Ureter (tissue), 1 donor: ENCODE data around the gene ADCK2. TPM values are rescaled to one million over a fixed set of nuclear protein-coding genes. Genes with fewer than 3 reads are reported as not detected.
"Not testable (repeated sequence)": the region's sequence is repeated elsewhere in the genome, so short reads cannot be mapped to it uniquely, and the experiment has no call there.

Experiments
- DNase-seq: peaks from one replicate; pipeline ENCODE4 v3.0.0-alpha.2; 2020; ENCODE audit warnings: low spot score
- total RNA-seq: library from RNA; stranded (reverse); gene quantifications from one replicate; pipeline ENCODE4 v1.2.4, GENCODE V29; 2023
- donor health status: DM: yes; HTN: yes; CAD: no.

The ADCK2 gene
- total RNA-seq, 1 donor from 2014 or later, result 28.9 TPM

DNA sequence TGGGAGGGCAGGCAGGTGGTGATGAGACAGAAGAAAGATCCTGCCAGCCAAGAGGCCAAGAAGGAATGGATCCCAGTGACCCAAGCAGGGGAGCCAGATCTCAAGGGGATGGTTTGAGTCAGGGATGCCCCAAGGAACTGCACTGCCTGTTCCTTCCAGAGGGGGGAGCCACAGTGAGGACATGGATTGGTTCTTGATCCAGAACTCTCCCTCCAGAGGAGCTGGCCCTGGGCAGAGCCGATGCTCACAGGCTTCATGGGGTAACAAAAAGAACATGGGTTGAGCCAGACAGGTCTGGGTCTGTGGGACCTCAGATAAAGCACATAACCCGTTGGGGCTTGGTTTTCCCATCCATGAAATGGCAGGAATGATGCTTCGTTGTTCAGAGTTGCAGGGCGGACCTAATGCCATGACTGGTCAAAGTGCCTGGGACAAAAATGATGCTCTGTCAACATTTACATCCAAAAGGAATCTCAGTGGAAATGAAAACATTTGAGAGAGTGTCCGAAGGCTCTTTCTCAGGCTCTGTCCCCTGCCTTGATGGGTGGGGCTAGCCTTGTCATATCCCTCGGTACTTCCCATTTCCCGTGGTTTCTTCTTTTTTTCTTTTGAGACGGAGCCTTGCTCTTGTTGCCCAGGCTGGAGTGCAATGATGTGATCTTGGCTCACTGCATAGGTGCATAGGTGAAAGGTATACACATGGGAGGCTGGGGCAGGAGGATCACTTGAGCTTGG lies 27.4 kb upstream of the ADCK2 start:
- DNase-seq, result no peak

DNA sequence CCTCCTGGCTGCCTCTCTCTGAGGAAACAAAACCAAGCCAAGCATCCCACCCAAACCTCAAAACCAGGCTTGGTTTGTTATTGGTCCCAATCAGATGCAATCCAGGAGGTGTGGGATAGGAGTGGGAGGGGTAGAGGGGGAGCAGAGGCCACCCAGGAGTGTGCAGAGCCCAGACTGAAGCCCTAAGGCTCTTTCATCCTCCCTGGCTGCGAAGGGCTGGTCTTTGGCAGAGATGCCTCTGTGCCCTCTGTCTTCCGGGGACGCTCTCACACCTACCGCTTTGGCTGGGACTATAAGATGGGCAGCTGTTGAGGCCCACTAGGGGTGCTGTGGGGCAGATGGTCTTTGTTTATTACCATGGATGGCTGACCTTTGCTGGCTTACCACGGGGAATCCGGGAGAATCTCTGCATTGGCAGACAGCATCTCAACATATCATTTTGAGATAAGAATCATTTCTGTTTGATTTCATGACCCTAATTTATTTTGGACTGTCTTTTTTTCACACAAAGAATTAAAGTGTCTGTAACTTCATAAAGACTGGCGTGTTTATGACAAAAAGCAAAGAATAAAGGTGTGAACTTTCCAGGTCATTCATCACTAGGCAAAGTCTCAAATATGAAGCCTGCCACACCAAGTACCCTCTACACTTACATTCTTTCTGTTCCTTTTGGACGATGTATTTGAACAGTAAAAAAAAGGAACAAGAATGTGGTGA lies 25.7 kb upstream of the ADCK2 start:
- no peak for DNase-seq

DNA sequence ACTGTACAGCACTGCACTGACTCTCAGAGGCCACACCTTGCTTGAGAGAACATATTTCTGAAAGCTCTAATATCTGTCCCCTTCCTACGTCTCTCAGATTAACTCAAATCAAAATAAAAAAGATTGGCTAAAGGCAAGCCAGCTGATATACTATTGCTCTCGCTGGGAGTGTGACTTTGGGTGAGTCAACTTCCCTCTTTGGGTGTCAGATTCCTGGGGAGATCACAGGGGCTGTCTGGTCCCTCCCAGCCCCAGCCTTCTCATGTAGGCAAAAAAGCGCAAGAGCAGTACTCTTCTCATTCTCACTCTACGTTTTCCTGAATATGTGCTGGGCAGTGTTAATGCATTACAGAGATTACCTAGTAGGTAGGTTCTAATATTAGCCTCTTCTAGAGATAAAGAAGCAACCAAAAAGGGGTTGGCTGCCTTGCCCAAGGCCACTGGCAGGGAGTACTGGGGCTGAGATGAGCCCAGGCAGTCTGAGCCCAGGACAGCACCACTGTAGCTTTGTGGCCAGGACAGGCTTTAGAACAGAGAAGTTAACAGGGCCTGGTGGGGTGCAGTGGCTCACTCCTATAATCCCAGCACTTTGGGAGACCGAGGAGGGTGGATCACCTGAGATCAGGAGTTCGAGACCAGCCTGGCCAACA lies 23.1 kb upstream of the ADCK2 start:
- DNase-seq, result no peak

DNA sequence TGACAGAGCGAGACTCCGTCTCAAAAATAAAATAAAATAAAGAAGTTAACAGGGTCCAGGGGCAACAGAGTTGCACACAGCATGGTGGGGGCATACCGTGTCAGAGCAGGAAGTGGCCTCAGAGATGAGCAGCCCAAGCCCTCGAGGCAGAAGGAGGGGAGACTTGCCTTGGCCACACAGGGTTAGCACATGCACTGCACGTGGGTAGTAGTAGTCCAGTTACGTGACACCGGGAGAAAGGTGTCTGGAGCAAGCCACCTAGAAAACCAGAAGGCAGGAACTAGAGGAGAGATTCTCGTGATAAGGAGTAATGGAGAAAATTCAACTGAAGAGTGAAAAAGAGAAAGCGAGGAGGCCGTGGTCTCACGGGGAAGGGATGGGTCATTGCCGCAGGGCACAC lies 22.4 kb upstream of the ADCK2 start:
- DNase-seq, result no peak

DNA sequence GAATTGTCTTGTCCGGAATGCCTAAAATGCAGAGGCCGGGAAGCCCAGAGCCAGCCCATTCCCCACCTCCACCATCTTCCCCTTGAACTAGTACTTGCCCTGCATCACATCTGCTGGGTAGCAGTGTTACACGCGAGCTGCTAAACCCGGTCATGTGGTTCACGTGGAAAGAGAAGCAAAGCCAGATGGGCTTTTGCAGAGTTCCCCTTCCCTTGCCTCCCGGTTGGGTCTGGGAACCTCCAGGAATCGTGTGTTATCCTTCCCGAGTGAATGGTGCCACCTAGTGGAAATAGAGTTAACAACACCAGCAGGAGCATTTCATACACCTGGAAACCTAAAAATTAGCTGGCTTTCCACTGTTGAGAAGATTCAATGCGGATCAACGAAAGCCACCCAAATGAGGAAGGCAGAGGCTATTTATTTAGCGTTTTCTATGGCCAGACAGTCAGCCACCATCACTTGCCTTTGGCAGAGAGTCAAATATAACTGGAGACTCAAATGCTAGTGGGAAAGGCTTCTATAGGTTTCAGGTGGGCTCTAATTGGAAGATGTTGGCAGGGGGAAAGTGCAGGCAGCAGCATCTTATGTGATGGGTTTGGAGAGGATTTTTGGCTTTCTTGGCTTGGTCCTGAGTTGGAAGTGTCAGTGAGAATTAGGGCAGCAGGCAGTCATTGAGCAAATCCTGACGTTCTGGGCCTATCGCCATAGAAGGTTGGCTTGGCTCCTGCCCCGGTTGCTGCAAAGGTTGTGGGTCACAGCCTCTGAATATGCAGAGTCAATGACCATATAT lies 19.2 kb upstream of the ADCK2 start:
- DNase-seq, result peak; percentile 75

DNA sequence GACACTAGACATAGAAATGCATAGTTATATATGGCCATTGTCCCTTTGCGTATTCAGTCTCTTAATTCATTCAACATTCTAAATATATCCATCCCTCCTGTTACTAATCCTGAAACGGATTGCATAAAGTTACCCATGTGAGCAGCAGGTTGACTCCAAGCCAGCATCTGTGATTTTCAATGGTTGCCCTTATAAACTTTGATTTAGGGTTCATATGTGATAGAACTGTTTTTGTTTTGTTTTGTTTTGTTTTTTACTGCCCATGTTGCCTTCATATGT lies 18.7 kb upstream of the ADCK2 start:
- DNase-seq, result no peak

DNA sequence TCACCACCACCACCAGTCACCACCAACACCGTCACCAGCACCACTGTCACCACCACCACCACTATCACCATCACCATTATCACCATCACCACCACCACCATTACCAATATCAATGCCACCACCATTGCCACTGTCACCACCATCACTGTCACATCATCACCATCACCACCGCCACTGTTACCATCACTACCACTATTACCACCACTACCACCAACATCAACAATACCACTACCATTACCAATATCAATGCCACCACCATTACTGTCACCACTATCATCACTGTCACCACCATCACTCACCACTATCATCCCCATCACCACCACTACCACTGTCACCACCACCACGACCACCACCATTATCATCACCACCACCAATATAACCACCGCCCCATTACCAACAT lies 18.1 kb upstream of the ADCK2 start:
- no peak for DNase-seq

DNA sequence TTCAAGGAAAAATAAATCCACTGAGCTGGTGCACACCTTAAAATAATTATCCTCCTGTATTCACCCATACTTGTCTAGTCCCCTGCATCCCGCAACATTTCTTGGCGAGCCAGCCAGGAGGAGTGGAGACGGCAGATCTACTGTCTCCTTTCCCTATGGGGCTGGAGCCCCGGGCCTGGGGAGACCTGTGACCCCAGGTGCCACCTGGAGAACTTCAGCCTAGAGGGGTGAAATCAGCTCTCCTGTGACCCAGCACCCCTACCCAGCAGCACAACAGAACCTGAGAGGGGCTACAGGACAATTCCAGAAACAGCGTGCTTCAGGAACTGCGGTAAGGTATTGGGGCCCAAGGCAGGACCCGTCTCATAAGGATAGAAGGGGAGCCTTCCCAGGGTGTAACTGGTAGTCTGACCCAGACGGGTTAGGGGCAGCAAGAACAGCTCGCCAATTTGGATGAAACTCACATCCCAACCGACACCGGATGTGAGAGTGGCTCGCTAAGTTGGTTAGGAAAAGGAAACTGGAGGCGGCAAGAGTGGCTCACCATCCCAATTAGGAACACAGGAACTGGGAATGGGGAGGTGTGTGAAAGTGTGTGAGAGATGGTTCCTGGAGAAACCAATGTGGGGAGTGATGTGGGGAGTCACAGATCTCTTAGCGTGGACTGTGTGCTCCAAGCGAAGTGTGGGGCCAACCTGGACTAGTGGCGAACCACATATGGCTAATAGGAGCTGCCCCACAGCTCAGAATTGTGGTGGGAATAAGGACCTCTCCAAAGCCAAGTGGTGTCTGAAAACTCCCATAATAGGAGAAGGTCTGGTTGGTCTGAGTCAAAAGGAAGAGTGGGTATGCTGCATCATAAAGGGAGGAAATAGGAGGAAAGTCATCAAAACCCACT lies 17.0 kb upstream of the ADCK2 start:
- DNase-seq, result no peak

DNA sequence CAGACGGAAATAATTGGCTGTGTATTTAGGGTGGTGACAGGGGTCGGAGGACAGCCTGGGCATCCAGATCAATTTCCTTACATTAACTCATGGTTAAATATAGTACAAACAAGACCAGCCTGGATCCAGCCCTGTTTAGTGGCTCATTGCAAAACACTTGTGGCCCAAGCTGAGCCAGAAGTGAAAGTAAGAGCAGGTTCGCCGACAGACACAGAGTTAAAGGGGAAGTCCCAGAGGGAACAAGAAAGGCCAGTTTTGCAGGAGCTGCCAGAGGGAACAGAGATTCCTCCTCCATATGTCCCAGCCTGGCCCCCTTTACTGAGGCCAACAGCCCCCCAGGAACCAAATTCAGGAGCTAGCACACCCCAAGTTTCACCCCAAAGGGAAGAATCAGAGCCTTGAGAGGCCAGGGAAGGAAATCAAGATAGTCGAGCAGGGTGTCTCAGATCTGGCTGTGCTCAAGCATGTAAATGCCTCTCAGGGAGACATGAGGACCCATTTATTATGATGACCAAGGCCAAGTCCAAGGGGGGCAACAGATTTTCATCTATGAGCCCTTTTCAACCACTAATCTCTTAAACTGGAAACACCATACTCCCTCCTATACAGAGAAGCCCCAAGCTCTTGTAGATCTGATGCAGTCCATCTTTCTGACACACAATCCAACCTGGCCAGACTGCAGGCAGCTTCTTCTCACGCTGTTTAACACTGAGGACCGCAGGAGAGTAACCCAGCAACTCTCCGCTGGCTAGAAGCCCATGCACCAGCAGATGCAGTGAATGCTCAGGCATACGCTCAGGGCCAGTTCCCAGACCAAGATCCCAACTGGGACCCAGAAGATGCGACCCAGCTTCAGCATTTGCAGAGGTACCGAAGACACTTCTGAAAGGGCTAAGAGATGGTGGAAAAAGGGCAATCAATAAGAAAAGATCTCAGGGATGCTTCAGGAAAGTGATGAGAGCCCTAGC lies 15.9 kb upstream of the ADCK2 start:
- DNase-seq, result peak; percentile 84

DNA sequence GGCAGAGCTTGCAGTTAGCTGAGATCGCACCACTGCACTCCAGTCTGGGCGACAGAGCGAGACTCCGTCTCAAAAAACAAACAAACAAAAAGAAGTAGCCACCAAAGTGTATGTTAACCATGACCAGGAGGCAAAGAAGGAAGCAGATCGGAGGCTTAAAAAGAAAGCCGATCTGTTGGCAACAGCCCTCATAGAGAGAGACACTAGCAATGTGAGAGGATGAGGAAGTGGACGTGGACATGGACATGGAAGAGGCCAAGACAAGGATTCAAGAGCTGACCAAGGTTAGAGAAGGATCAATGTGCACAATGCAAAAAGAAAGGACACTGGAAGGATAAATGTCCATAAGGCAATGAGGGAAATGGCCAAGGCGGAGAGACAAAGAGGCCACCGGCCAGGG lies 14.9 kb upstream of the ADCK2 start:
- no peak for DNase-seq

DNA sequence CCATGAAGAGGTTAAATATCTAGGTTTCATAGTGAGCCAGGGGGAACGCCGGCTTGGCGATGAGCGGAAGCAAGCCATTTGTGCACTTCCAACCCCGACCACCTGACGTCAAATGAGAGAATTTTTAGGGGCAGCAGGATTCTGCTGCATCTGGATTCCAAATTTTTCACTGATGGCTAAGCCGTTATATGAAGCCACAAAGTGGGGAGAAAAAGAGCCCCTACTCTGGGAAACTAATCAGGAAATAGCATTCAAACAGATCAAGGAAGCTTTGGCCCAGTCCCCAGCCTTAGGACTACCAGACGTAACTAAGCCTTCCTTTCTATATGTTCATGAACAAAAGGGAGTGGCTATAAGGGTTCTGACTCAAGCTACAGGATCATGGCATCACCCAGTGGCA lies 12.9 kb upstream of the ADCK2 start:
- DNase-seq, result no peak

DNA sequence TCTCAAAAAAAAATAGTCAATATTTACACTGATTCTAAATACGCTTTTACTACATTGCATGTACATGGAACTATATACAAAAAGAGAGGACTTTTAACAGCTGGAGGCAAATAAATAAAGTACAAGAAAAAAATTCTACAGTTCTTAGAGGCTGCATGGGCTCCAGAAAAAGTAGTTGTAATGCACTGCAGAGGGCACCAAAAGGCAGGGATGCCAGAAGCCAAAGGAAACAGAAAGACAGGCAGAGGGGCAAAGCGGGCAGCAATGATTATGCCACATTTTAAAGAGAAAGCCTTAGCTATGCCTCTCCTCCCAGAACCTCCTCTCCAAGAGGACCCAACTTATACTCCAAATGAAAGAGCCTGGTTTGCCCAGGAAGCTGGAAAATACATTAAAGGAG lies 11.6 kb upstream of the ADCK2 start:
- no peak for DNase-seq

DNA sequence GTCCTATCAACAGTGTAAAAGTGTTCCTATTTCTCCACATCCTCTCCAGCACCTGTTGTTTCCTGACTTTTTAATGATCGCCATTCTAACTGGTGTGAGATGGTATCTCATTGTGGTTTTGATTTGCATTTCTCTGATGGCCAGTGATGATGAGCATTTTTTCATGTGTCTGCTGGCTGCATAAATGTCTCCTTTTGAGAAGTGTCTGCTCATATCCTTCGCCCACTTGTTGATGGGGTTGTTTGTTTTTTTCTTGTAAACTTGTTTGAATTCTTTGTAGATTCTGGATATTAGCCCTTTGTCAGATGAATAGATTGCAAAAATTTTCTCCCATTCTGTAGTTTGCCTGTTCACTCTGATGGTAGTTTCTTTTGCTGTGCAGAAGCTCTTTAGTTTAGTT lies 9.8 kb upstream of the ADCK2 start:
- not testable (repeated sequence) for DNase-seq

DNA sequence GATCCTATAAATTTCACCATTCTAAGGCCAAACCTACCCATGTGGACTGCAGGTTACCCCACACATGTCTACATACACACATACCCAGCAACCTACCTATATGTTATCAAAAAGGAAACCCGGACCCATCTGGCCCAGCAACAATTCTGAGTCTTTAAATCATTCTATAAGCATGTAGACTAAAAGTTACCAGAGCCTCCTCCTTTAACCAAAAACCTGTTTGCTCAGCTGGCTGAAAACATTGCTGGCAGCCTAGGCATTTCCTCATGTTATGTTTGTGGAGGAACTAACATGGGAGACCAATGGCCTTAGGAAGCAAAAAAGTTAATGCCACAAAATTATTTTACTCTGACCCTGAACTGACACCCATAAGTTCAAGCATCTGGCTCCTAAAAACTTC lies 5.3 kb upstream of the ADCK2 start:
- DNase-seq, result peak; percentile 64

DNA sequence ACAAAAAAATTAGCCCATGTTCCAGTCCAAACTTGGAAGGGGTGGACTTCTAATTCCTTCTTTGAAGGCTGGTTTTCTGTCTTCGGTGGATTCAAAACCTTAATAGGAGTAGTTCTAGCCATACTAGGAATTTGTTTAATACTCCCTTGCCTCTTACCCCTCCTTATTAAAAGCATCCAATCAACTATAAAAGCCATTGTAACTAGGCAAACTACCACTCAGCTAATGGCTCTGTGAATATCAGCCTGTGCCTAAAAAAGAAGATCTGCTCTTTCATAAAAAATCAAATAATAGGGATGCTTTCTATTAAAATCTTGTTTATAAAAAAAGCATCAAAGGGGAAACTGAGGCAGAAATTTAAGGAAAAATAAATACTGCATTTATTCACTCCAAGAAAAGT lies 4.1 kb upstream of the ADCK2 start:
- no peak for DNase-seq

DNA sequence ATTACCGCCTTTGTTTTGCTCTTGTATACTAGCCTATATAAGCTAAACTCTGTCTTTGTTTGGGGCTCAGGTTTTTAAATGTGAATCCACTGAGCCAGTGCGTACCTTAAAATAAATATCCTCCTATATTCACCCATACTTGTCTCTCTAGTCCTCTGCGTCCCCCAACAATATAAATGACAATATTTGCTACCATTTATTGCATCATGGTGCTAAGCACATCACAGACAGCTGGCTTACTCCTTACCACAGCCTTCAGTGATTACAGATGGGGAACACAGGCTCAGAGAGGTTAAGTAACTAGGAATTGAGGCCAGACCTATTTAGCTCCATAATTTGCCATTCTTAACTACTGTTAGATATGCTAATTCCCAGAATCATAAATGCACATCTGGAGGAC lies 3.4 kb upstream of the ADCK2 start:
- no peak for DNase-seq

DNA sequence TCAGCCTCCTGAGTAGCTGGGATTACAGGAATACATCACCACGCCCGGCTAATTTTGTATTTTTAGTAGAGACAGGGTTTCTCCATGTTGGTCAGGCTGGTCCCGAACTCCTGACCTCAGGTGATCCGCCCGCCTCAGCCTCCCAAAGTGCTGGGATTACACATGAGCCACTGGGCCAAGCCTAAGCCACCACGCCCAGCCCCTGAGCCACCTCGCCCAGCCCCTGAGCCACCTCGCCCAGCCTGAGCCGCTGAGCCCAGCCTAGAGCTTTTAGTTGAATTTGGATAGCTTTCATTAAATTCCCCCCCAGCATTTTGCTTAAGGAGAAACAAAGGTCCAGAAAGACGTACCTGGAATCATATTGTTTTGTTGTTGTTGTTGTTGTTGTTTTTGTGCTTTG lies 2.9 kb upstream of the ADCK2 start:
- not testable (repeated sequence) for DNase-seq

DNA sequence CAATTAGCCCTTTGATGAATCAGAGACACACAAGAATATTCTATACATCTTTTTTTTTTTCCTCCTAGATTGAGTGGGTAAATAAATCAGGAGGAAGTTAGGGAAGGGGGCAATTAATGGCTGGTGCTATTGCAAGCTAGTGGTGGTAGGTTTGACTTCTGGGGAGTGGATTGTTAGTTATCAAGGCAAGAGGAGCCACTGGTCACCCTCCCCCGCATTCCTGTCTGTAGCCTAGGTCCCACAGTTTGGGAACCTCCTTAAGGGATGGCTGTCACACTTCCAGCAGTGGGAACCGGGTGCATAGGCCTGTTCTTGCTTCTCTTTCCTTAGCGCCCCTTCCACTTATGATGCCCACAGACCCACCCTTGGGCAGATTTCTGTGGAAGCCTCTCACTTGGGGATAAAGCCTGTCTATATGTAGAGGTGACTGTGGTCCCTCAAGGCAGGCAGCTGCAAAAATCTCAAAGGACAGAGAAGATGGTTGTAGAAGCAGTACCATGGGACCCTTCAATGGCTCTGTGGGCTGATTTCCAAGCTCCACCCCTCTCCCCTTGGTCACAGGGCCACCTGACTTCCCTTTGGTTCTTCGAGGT lies 2.3 kb upstream of the ADCK2 start:
- DNase-seq, result no peak

DNA sequence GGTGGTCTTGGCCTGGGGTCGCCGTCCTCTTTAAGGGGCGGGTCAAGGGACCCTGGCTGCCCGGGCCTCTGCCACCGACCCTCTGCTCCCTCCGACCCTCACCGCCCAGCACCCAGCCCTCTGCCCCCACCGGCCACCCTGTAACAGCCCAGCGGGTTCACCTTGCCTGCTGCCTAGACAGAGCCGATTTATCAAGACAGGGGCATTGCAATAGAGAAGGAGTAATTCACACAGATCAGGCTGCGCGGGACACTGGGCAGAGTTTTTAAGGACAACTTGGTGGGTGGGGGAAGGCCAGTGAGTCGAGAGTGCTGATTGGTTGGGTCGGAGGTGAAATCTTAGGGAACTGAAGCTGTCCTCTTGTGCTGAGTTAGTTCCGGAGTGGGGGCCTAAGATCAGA lies 779 bp upstream of the ADCK2 start:
- no peak for DNase-seq
